Liver (tissue), 3 donors: ENCODE data around the gene DLK1.

ENCODE experiments used
- CTCF ChIP-seq: fragments of 150-350 bp; IDR thresholded peaks from 2 replicates; pipeline ENCODE4 v1.5.1; 2017; ENCODE audit warnings: improper control_type of control experiment, low read depth, low read length; ENCODE audit not compliant: missing input control
- RXRA ChIP-seq, 2 donors: IDR thresholded peaks; 2 replicates each; pipeline ENCODE4 v1.6.1; 2017 to 2018; ENCODE audit warnings: antibody characterized with exemption in 2 of 2, mild to moderate bottlenecking in 1 of 2
- donor health status: healthy.
- donor health status: healthy.

- TF ChIP-seq RXRA (IDR thresholded peaks at IDR 0.05) (no peak), CTCF (no peak)
Observed at GRCh38 chr14:100777818-100778525, 51.3 kb downstream of the DLK1 start.
